HG03066 (cell line): ENCODE data around the gene RPL27.
"Not testable (repeated sequence)": the region's sequence is repeated elsewhere in the genome, so short reads cannot be mapped to it uniquely, and the experiment has no call there.

Source experiments
- ATAC-seq: cut with Tn5 transposase; IDR thresholded peaks from one replicate; pipeline ENCODE4 v1.9.1; 2021; ENCODE audit warnings: low read depth; ENCODE audit not compliant: unreplicated experiment

The RPL27 gene

DNA sequence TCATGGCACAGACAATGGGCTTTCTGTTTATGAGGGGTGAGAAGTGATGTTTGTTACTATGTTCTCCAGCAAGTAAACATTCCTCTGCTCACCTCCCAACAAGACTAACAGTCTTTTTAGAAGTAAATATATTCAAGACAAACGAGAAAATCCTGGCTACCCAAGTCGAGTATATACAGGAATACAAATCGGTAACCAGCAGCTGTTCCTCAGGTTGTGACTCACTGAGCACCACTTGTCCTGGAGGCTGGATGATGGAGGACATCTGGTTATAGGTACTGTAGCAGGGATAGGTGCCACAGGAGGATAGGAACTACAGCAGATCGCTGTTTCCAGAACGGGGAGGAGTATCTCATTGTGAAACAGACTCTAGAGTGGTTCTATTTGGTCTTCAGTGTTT lies 5.3 kb upstream of the RPL27 start:
- no peak for ATAC-seq

GRCh38 chr17:42993913-42994312 lies 4.3 kb upstream of the RPL27 start:
- not testable (repeated sequence) for ATAC-seq

- no peak for ATAC-seq
These were observed 732 bp upstream of the RPL27 start for GRCh38 chr17:42997390-42997983.

DNA sequence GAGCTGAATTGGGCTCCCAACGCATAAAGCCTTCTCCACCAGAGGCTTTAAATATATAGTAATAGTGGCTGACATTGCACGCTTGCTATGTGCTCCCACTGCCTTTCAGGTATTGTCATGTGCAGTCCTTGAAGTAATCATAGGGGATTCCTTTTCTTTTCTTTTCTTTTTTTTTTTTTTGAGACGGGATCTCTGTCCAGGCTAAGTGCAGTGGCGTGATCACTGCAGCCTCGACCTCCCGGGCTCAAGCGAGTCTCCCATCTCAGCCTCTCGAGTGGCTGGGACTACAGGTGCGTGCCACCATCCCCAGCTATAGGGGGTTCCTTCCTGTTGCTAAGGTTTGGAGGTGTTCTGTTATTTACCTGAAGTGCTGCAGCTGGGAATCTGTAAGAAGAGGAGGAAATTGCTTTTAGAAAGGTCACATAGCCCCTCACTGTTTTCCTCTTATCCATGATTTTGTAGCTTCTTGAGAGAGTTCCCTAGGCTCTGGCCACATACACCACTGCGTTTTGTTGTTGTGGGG lies 845 bp downstream of the RPL27 start:
- no peak for ATAC-seq

GRCh38 chr17:43000894-43001293 lies 2.7 kb downstream of the RPL27 start:
- not testable (repeated sequence) for ATAC-seq

DNA sequence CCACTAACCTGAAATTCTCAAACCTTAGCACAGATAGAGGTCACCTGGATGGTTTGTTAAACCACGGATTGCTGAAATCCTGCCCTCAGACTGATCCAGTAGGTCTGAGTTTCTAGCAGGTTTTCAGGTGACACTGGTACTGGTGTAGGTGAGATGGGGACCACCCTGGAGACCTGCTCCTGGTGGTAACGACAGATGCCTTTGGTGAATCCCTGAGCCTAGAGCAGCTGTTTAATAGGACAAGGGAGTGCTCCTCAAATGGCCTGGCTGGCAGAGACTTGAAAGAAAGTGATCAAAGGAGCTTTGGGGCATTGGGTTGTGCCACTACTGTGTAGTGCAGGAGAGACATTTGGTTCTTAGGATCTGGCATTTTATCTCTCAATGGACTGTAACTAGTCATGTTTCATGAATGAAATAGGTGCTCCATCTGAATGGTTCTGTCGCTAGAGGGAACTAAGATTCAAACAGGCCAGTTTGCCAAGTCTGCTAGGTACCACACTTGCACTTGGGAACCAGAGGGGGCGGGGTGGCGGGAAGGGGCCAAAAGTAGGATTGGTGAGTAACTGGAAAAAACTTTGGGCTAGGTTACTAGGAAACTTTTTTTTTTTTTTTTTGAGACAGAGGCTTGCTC lies 5.4 kb downstream of the RPL27 start:
- no peak for ATAC-seq

- peak; percentile 63 for ATAC-seq
These were observed 8.7 kb downstream of the RPL27 start, which contains the start of gene IFI35 for GRCh38 chr17:43006639-43007551. IFI35 (plus strand) TSS chr17:43006784; CDS start chr17:43006948, 164 bp downstream.

DNA sequence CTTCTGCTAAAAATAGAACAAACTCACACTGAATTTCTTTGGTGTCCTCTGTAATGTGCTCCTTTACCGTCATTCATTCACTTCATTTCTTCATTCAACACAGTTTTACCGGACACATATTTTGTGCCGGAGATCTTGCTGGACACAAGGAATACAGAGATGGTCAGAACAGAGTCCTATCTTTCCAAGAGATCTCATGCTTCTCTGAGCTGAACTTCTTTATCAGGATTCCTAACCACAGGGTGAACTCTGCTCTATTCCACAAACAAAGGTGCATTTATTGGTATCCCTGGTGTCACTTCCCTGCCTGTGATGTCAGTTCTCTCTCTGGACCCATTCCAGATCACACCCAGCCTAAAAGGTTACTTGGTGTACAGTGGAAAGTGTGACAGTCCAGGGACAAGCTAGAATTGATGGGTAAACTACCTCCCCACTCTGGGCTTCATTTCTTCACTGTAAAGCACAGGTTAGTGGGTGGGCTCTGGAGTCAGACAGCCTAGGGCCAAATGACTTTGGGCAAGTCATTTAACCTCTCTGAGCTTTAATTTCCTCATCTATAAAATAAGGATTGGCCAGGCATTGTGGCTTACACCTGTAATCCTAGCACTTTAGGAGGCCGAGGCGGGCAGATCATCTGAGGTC lies 12.6 kb downstream of the RPL27 start:
- ATAC-seq: no peak

- ATAC-seq: no peak
These were observed 13.7 kb downstream of the RPL27 start for GRCh38 chr17:43011728-43012472.

- no peak for ATAC-seq
These were observed 15.1 kb downstream of the RPL27 start for GRCh38 chr17:43013296-43013695.

DNA sequence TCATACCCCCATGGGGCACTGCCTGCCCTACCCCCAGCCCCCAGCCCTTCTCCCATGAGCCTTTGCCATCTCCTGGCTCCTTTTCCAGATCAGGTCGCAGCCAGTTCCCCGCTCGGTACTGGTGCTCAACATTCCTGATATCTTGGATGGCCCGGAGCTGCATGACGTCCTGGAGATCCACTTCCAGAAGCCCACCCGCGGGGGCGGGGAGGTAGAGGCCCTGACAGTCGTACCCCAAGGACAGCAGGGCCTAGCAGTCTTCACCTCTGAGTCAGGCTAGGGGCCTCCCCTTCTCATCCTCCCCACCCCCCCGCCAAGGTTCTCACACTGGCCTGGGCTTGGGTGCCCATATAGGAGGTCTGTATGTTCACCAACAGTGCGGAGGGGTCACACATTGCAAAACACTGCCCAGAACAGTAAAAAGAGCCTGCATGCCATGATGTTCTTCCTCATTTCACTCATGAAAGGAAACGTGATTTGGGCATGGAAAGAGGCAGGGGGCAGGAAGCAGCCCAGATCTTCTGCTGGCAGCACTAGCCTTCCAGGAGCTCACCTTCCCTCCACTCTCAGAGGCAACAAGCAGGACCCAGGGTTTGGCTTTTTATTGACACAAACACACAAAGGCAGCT lies 15.9 kb downstream of the RPL27 start:
- no peak for ATAC-seq

GRCh38 chr17:43014649-43015542 lies 16.7 kb downstream of the RPL27 start:
- ATAC-seq: no peak

- no peak for ATAC-seq
These were observed 17.4 kb downstream of the RPL27 start for GRCh38 chr17:43015579-43015978.

DNA sequence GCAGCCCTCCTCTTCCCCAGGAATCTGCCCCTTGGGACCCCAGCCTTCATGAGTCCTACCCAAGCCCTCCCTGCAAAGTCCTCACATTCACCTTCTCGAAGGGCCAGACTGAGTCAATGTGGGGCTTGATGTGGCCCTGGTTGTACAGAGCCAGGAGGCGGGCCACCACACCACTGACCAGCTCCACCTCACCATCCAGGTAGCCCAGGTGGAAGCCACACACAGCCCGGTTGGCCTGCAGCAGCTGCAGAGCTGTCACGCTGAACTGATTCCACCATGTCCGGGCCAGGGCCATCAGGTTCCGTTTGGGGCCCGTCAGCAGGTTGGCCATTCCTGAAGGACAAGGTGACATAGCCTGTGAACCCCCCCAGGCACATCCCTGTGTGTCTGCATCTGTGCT lies 18.0 kb downstream of the RPL27 start:
- no peak for ATAC-seq

GRCh38 chr17:43018008-43018853 lies 20.0 kb downstream of the RPL27 start:
- ATAC-seq: no peak

DNA sequence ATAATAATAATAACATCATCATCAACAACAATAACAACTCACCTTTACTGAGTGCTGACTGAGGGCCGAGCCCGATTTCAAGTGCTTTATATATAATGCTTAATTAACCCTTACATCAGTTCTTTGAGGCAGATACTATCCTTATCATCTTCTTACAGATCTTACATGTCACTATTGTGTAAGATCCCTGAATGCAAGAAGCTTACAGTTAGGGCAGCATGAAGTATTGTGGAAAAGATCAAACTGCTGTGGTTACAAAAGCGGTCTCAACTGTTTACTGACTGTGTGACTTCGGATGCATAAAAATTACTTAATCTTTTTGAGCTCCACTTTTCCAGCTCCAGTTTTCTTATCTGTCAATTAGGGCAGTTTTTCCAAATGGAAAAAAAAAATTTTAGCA lies 20.7 kb downstream of the RPL27 start:
- no peak for ATAC-seq

- no peak for ATAC-seq
These were observed 21.2 kb downstream of the RPL27 start for GRCh38 chr17:43019418-43019817.
